ENCODE results near the gene ALDOA. TPM values are rescaled to one million over a fixed set of nuclear protein-coding genes. Genes with fewer than 3 reads are reported as not detected.
"Not testable (repeated sequence)": the region's sequence is repeated elsewhere in the genome, so short reads cannot be mapped to it uniquely, and the experiment has no call there.

Gene ALDOA
- 1,000 to 10,000 TPM; 1,139 to 1,329 TPM for total RNA-seq

DNA sequence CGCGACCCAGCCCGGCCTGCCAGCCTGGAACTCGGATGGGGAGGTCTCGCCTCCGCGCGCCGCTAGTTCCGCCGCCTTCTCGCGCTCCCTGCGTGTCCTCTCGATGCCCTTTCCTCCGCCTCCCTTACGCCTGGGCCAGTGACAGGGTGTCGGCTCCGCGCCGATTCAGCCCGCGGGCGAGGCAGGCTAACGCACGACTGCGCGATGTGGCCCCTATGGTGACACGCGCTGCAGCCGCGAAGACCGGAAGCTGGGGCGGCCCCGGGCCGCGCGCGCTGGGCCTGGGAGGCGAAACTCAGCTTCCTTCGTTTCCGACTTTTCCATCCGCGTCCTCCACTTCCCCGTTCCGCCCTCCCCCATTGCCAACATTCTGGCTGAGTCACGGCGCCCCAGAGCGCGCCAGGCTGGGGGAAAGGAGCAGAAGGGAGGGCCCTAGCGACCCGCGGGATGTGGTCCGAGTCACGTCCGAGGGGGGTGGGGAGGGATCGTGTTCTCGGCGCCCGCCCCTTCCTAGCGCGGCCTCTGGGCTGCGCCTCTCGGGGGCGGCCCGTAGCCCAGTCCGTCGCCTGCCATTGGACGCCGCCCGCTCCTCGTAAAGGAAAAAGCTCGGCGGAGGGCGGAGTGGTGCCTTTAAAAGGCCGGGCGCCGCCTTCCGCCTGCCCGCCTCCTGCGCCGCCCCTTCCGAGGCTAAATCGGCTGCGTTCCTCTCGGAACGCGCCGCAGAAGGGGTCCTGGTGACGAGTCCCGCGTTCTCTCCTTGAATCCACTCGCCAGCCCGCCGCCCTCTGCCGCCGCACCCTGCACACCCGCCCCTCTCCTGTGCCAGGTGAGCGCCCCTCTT is at the start of gene ALDOA:
ALDOA (plus strand) TSS at position 659 of the 841 bp plus-strand sequence. CDS start 1,138 bp downstream, outside the sequence.
- Mint-ChIP-seq H3K4me1 (peaks cover 41% of the 10 kb centered on the region), H3K4me3 (peak within 1 kb of the TSS; percentile 99), H3K9me3 (no peaks in the 10 kb centered on the region), H3K36me3 (ENCODE audit: low read depth) (peaks cover 54% of the 10 kb centered on the region), H3K27ac (peak within 1 kb of the TSS; percentile 99), H3K27me3 (no peaks in the 10 kb centered on the region)
- peak; percentile 96 for DNase-seq
- ChIA-PET CTCF (interaction anchor here (1.0 to 4.1 kb wide), 8 partner anchors 10 to 311 kb away, joined by 3 to 39 read pairs (median 4); partner anchors contain the start of genes TAOK2, TBX6 and TLCD3B), POLR2A (interaction anchor here (0.6 to 1.8 kb wide), 8 partner anchors 10 to 103 kb away, joined by 3 to 8 read pairs (median 4); partner anchors contain the start of genes PPP4C, TBX6 and TMEM219)

DNA sequence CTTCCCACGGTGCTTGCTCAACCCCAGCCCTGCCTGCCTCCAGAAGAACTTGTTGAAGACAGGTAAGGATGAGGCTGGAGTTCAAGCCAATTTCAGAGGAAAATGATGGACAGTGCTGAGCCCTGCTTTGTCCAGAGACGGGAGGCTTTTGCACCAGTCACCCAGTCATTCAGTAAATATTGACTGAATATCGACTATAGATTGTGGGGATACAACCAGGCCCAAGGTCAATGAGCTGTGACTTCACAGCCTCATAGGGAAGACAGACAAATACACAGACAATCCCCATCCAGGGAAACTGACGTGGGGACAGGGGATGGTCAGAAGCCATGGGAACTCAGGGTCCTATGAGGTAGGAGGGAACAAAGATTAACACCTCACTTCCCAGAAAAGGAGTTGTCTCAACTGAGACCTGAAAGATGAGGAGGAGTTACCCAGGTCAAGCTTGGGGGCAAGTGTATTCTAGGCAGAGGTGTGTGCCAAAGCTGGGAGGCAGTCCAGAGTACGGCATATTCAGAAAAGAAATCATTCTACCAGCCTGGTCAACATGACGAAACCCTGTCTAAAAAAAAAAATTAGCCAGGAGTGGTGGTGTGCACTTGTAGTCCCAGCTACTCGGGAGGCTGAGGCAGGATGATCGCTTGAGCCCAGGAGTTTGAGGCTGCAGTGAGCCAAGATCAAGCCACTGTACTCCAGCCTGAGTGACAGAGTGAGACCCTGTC is 48.8 kb upstream of the ALDOA start:
- peaks cover 27% of the 10 kb centered on the region for H3K27me3 Mint-ChIP-seq
- no peak for DNase-seq
- H3K4me3 Mint-ChIP-seq, result no peak overlapping the region
- H3K4me1 Mint-ChIP-seq, result peaks cover 13% of the 10 kb centered on the region
- no peaks in the 10 kb centered on the region for H3K36me3 Mint-ChIP-seq (ENCODE audit: low read depth)
- ChIA-PET CTCF (interaction anchor here (0.6 to 1.8 kb wide), 3 partner anchors 11 to 226 kb away, joined by 3 to 8 read pairs (median 3); partner anchors contain the start of gene KIF22), POLR2A (no interaction called here)
- H3K27ac Mint-ChIP-seq, result no peak overlapping the region
- H3K9me3 Mint-ChIP-seq, result no peaks in the 10 kb centered on the region

DNA sequence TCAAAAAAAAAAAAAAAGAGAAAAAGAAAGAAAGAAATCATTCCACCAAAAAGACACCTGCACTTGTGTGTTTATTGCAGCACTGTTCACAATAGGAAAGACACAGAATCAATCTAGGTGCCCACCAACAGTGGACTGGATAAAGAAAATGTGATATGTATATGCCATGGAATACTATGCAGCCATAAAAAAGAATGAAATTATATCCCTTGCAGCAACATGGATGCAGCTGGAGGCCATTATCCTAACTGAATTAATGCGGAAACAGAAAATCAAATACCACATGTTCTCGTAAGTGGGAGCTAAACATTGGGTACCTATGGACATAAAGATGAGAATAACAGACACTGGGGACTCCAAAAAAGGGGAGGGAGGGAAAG is 48.3 kb upstream of the ALDOA start:
- ChIA-PET CTCF (interaction anchor here (0.6 to 1.8 kb wide), 3 partner anchors 11 to 227 kb away, joined by 3 to 8 read pairs (median 3); partner anchors contain the start of gene KIF22), POLR2A (no interaction called here)
- DNase-seq, result no peak

DNA sequence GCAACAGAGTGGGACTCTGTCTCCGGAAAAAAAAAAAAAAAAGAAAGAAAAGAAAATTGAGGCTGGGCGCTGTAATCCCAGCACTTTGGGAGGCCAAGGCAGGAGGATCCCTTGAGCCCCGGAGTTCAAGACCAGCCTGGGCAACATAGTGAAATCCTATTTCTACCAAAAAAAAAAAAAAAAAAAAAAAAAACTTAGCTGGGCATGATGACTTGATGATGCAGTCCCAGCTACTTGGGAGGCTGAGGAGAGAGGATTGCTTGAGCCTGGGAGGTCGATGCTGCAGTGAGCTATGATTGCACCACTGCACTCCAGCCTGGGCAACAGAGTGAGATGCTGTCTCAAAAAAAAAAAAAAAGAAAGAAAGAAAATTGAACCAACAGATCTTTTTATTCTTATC is 47.6 kb upstream of the ALDOA start:
- H3K4me1 Mint-ChIP-seq; H3K4me3 Mint-ChIP-seq; H3K27ac Mint-ChIP-seq; H3K9me3 Mint-ChIP-seq; POLR2A ChIA-PET; H3K36me3 Mint-ChIP-seq (ENCODE audit: low read depth); DNase-seq: not testable (repeated sequence)
- CTCF ChIA-PET, result interaction anchor here (0.6 to 1.8 kb wide), 4 partner anchors 11 to 216 kb away, joined by 3 to 8 read pairs (median 4); no protein-coding TSS in a partner anchor
- H3K27me3 Mint-ChIP-seq, result peaks cover 18% of the 10 kb centered on the region

More for the DNA sequence above, 48.3 kb upstream of the ALDOA start:
- H3K9me3 Mint-ChIP-seq, result no peaks in the 10 kb centered on the region
- H3K4me3 Mint-ChIP-seq, result no peak overlapping the region
- H3K27ac Mint-ChIP-seq, result no peak overlapping the region
- H3K27me3 Mint-ChIP-seq, result peaks cover 22% of the 10 kb centered on the region
- H3K4me1 Mint-ChIP-seq, result peaks cover 9% of the 10 kb centered on the region
- H3K36me3 Mint-ChIP-seq (ENCODE audit: low read depth), result no peaks in the 10 kb centered on the region

DNA sequence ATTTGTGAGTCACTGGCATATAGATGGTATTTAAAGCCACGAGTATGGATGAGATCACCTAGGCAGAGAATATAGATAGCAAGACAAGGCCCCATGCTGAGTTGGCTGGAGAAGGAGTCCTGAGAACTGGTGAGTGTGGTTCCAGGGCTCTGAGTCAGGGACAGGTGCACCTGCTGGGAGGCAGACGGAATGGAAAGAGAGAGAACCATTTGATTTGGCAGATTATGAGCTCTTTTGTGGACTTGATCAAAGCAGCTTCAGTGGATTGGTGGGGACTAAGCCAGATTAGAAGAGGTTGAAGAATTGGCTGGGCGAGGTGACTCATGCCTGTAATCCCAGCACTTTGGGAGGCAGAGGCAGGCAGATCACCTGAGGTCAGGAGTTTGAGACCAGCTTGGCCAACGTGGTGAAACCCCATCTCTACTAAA is 46.8 kb upstream of the ALDOA start:
- H3K4me1 Mint-ChIP-seq, result peaks cover 9% of the 10 kb centered on the region
- H3K27ac Mint-ChIP-seq, result no peak overlapping the region
- H3K4me3 Mint-ChIP-seq, result no peak overlapping the region
- ChIA-PET CTCF (interaction anchor here (0.5 to 1.3 kb wide), 5 partner anchors 11 to 337 kb away, joined by 3 to 4 read pairs (median 3); no protein-coding TSS in a partner anchor), POLR2A (interaction anchor here (0.5 kb wide), 1 partner anchor 192 kb away, joined by 3 read pairs; no protein-coding TSS in a partner anchor)
- H3K27me3 Mint-ChIP-seq, result peaks cover 17% of the 10 kb centered on the region
- no peak for DNase-seq
- H3K36me3 Mint-ChIP-seq (ENCODE audit: low read depth), result no peaks in the 10 kb centered on the region
- no peaks in the 10 kb centered on the region for H3K9me3 Mint-ChIP-seq

DNA sequence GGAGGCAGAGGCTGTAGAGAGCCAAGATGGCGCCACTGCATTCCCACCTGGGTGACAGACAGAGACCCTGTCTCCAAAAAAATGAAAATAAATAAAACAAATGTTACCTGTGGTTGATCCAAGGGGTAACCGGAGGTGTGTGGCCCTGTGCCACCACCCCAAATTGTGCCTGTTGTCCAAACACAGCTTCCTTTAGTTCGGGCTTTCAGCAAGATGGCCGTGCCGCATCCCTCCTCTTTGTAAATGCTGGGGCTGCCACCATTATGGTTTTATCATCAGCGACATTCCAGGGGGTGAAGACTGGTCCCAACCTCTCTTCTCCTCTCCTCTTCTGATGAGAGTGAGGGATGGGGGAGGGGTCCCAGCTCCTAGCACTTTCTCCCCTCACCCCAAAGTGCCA is 42.7 kb upstream of the ALDOA start, which contains the start of gene C16orf92:
C16orf92 (plus strand) TSS at position 312 of the 400 bp plus-strand sequence. CDS start 143 bp downstream, outside the sequence.
- CTCF ChIA-PET, result interaction anchor here (0.6 to 1.9 kb wide), 5 partner anchors 9 to 426 kb away, joined by 3 to 8 read pairs (median 3); partner anchors contain the start of gene TLCD3B
- peaks cover 24% of the 10 kb centered on the region for H3K27me3 Mint-ChIP-seq
- H3K4me3 Mint-ChIP-seq, result no peak within 1 kb of the TSS
- POLR2A ChIA-PET, result no interaction called here
- DNase-seq, result no peak
- H3K36me3 Mint-ChIP-seq (ENCODE audit: low read depth), result no peaks in the 10 kb centered on the region
- H3K27ac Mint-ChIP-seq, result no peak within 1 kb of the TSS
- peaks cover 9% of the 10 kb centered on the region for H3K4me1 Mint-ChIP-seq
- H3K9me3 Mint-ChIP-seq, result no peaks in the 10 kb centered on the region

DNA sequence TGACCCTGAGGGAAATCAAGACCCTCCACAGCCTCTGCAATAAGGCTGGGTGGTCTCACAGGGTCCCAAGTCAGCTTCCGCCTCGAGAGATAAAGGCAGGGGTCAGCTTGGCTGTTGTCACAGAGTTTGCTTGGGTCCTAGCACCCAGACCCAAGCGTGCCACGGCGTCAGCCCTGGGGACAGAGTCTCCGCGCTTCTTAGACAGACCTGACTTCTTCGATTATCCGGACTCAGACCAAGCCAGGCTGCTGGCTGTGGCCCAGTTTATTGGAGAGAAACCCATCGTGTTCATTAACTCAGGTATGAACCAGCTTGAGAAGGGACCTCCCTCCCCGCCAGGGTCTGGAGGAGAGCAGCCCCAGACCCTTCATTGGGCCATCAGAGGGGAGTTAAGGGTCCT is 42.0 kb upstream of the ALDOA start:
- no peak overlapping the region for H3K27ac Mint-ChIP-seq
- POLR2A ChIA-PET, result no interaction called here
- H3K9me3 Mint-ChIP-seq, result no peaks in the 10 kb centered on the region
- CTCF ChIA-PET, result interaction anchor here (0.9 to 1.9 kb wide), 4 partner anchors 8 to 115 kb away, joined by 3 to 8 read pairs (median 3); partner anchors contain the start of gene TLCD3B
- peaks cover 31% of the 10 kb centered on the region for H3K27me3 Mint-ChIP-seq
- no peak for DNase-seq
- H3K4me3 Mint-ChIP-seq, result no peak overlapping the region
- H3K4me1 Mint-ChIP-seq, result peaks cover 9% of the 10 kb centered on the region
- H3K36me3 Mint-ChIP-seq (ENCODE audit: low read depth), result no peaks in the 10 kb centered on the region

DNA sequence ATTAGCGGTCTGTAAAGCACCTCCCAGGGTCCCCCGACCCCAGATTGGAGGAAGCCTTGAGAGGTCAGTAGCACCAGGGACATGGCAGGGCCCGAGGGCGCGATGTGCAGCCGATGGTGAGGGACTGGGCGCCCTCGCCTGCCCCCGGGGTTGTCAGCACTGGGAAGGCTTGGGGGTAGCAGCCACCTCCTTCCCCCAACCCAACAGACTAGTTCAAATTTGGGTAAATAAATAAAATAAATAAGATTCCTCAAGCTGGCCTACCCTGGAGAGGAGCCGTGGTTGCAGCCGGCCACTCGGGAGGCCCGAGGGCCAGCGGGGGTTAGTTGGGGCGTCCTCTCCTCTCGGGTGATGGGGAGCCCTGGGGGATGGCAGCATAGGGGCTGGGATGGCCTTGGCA is 41.1 kb upstream of the ALDOA start:
- ChIA-PET POLR2A (no interaction called here), CTCF (no interaction called here)
- H3K27me3 Mint-ChIP-seq, result peaks cover 36% of the 10 kb centered on the region
- H3K27ac Mint-ChIP-seq, result no peak overlapping the region
- DNase-seq, result no peak
- no peaks in the 10 kb centered on the region for H3K36me3 Mint-ChIP-seq (ENCODE audit: low read depth)
- peaks cover 9% of the 10 kb centered on the region for H3K4me1 Mint-ChIP-seq
- no peak overlapping the region for H3K4me3 Mint-ChIP-seq
- H3K9me3 Mint-ChIP-seq, result no peaks in the 10 kb centered on the region

DNA sequence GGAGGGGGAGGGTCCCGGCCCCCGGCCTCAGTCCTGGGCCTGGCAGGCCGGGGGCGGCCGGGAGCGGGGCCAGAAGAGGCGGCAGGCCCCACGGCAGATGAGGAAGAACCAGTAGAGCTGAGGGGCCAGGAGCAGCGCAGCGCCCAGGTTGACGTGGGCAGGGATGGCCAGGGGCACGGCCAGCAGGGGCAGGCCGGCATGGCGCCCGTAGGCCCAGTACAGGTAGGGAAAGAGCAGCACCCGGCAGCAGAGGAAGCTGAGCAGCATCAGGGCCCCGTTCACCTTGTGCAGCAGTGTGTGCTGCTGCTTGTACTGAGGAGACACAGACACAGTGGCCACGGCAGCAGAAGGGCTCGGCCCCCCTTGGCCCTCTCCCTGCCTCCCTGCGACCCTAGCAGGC is 40.4 kb upstream of the ALDOA start:
- Mint-ChIP-seq H3K27me3 (peaks cover 43% of the 10 kb centered on the region), H3K27ac (no peak overlapping the region), H3K9me3 (no peaks in the 10 kb centered on the region), H3K4me3 (no peak overlapping the region), H3K36me3 (ENCODE audit: low read depth) (no peaks in the 10 kb centered on the region), H3K4me1 (peaks cover 9% of the 10 kb centered on the region)
- ChIA-PET CTCF (interaction anchor here (0.5 to 0.7 kb wide), 2 partner anchors 13 to 192 kb away, joined by 3 read pairs; no protein-coding TSS in a partner anchor), POLR2A (no interaction called here)
- no peak for DNase-seq

DNA sequence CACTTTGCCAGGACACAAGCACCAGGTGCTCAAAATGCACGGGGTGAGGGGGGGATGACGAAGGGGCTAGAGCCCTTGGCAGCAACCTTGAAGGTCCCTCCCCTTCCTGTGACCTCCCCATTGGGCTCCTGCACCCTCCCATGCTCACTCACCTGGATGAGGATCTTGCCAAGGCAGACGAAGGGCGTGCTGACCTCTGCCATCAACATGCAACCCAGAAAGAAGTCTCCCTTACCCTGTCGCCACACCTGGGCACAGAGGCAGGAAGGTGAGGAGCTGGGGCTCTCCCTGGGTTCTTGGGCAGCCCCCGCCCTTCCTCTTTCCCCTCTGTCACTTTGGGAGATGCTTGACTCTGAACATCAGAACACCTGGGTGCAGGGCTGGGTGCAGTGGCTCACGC is 40.0 kb upstream of the ALDOA start:
- no peak overlapping the region for H3K4me3 Mint-ChIP-seq
- no peaks in the 10 kb centered on the region for H3K36me3 Mint-ChIP-seq (ENCODE audit: low read depth)
- H3K27ac Mint-ChIP-seq, result no peak overlapping the region
- POLR2A ChIA-PET, result no interaction called here
- H3K27me3 Mint-ChIP-seq, result peaks cover 42% of the 10 kb centered on the region
- no peak for DNase-seq
- peaks cover 9% of the 10 kb centered on the region for H3K4me1 Mint-ChIP-seq
- CTCF ChIA-PET, result interaction anchor here (0.5 to 0.7 kb wide), 2 partner anchors 13 to 192 kb away, joined by 3 read pairs; no protein-coding TSS in a partner anchor
- H3K9me3 Mint-ChIP-seq, result no peaks in the 10 kb centered on the region

DNA sequence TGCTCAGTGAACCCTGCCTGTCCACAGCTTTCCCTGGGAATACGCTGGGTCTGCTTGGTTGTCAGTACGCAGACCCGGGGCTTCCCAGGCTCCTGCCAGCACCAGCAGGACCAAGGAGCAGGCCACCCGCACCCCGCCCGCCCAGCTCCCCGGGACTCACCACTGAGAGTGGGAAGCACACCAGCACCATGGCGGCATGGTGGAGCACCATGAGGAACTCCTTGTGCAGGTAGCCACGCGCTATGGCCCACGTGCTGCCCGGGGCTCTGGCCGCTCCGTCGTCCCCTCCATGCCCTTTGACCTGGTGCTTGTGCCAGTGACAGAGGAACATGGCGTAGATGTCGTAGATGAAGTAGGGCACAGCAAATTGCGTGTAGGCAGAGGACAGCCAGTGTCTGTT is 39.1 kb upstream of the ALDOA start:
- peaks cover 38% of the 10 kb centered on the region for H3K27me3 Mint-ChIP-seq

More for the DNA sequence above, 39.1 kb upstream of the ALDOA start:
- ChIA-PET CTCF (interaction anchor here (0.6 kb wide), 1 partner anchor 197 kb away, joined by 4 read pairs; no protein-coding TSS in a partner anchor), POLR2A (no interaction called here)
- DNase-seq, result no peak
- H3K27ac Mint-ChIP-seq, result no peak overlapping the region
- peaks cover 2% of the 10 kb centered on the region for H3K4me1 Mint-ChIP-seq
- no peak overlapping the region for H3K4me3 Mint-ChIP-seq
- H3K36me3 Mint-ChIP-seq (ENCODE audit: low read depth), result no peaks in the 10 kb centered on the region
- no peaks in the 10 kb centered on the region for H3K9me3 Mint-ChIP-seq

All from activated CD4-positive, alpha-beta T cell treated with anti-CD3 and anti-CD28 coated beads, Interleukin-2, amount 10 ng/mL, durations not matched to agents 7 days and 5 days (primary cell).